ENCODE data around the gene ZNF320.
A peak's percentile ranks its signal among the peaks of the same experiment; 100 is the strongest.
"Not testable (repeated sequence)": the region's sequence is repeated elsewhere in the genome, so short reads cannot be mapped to it uniquely, and the experiment has no call there.

ZNF320 gene

GRCh38 chr19:52897138-52897935 is at the start of gene ZNF320:
Gene ZNF320, minus strand, starts transcription at chr19:52897635. Its CDS starts 7,380 bp downstream, at chr19:52890255.
- Mint-ChIP-seq H3K27ac (ENCODE audit: low read depth) (peak within 1 kb of the TSS; percentile 74), H3K27me3 (no peaks in the 10 kb centered on the region), H3K36me3 (ENCODE audit: insufficient read depth) (peaks cover 10% of the 10 kb centered on the region)

DNA sequence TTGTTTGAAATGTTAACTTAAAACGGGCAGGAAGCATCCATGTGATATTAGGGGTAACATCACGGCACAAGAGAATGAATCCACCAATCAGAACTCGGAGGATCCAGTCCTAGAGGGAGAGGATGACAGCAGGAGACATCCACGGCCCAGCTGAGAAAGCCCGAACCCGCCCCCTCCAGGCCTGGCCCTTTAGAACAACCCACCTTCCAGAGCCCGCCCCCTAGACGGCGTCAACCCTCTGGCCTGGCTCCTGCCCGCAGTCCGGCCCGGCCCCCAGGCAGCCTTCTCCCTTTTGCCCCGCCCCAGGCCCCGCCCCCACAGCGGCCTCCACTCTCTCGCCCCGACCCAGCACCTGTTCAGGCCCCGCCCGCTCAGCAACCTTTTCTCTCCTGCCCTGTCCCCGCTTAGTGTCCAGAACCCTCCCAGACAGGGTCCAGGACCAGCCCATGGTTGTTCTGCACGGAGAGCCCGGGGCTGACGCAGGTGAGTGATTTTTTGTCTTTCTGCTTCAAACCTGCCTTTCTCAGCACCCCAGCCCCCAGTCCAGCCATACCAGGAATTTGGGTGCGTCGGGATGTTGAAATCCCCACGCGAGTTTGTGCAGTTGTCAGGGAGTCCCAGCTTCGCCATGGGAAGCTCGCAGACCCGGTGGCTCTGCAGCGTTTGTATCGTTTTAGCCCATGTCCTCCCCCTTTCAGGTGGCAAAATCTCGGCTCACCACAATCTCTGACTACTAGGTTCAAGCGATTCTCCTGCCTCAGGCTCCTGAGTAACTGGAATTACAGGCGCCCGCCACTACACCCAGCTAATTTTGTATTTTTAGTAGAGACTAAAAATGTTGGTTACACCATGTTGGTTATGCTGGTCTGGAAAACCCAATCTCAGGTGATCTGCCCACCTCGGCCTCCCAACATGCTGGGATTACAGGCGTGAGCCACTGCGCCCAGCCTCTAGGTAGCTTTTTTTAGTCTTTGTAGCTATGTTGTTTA is 49.2 kb upstream of the ZNF320 start:
- H3K27ac Mint-ChIP-seq (ENCODE audit: low read depth), result no peak overlapping the region
- H3K36me3 Mint-ChIP-seq (ENCODE audit: insufficient read depth), result peaks cover 16% of the 10 kb centered on the region
- H3K9me3 Mint-ChIP-seq, result peaks cover 12% of the 10 kb centered on the region
- DNase-seq (ENCODE audit: low spot score in 2 of 2) (no peak), ATAC-seq (replicated peaks; ENCODE audit: extremely low read depth, poor library complexity, severe bottlenecking) (no peak)
- peaks cover 8% of the 10 kb centered on the region for H3K4me1 Mint-ChIP-seq
- no peaks in the 10 kb centered on the region for H3K27me3 Mint-ChIP-seq
- H3K4me3 Mint-ChIP-seq, result no peak overlapping the region

More at GRCh38 chr19:52897138-52897935, at the start of gene ZNF320:
- peak; percentile 81 to 83 for DNase-seq (ENCODE audit: low spot score in 2 of 2)
- Mint-ChIP-seq H3K9me3 (no peaks in the 10 kb centered on the region), H3K4me1 (peaks cover 16% of the 10 kb centered on the region), H3K4me3 (peak within 1 kb of the TSS; percentile 85)
- peak; percentile 100 for ATAC-seq (replicated peaks; ENCODE audit: extremely low read depth, poor library complexity, severe bottlenecking)

GRCh38 chr19:52945652-52946321 is 48.4 kb upstream of the ZNF320 start:
- ATAC-seq (replicated peaks; ENCODE audit: extremely low read depth, poor library complexity, severe bottlenecking), result no peak
- no peak overlapping the region for H3K4me3 Mint-ChIP-seq
- no peak overlapping the region for H3K27ac Mint-ChIP-seq (ENCODE audit: low read depth)
- no peaks in the 10 kb centered on the region for H3K27me3 Mint-ChIP-seq
- no peak for DNase-seq (ENCODE audit: low spot score in 2 of 2)
- H3K36me3 Mint-ChIP-seq (ENCODE audit: insufficient read depth), result peaks cover 11% of the 10 kb centered on the region
- peaks cover 14% of the 10 kb centered on the region for H3K4me1 Mint-ChIP-seq
- H3K9me3 Mint-ChIP-seq, result peaks cover 8% of the 10 kb centered on the region

DNA sequence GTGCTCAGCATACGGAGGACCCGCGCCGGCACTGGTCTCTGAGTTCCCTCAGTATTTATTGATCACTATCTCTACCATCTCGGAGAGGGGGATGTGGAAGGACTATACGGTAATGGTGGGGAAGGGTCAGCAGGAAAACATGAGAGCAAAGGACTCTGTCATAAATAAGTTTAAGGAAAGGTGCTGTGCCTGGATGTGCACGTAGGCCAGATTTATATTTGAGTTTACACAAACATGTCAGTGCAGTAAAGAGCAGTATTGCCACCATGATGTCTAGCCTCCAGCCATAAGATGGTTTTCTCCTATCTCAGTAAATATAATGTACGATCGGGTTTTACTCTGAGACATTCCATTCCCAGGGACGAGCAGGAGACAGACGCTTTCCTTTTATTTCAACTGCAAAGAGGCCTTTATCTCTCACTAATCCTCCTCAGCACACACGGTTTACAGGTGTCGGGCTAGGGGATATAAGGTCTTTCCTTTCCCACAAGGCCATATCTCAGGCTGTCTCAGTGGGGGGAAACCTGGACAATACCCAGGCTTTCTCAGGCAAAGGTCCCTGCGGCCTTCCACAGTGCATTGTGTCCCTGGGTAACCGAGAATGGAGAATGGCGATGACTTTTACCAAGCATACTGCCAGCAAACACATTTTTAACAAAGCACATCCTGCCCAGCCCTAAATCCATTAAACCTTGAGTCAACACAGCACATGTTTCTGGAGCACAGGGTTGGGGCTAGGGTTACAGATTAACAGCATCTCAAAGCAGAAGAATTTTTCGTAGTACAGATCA is 47.5 kb upstream of the ZNF320 start:
- DNase-seq (ENCODE audit: low spot score in 2 of 2); ATAC-seq (replicated peaks; ENCODE audit: extremely low read depth, poor library complexity, severe bottlenecking); H3K27ac Mint-ChIP-seq (ENCODE audit: low read depth); H3K4me3 Mint-ChIP-seq; H3K9me3 Mint-ChIP-seq; H3K36me3 Mint-ChIP-seq (ENCODE audit: insufficient read depth); H3K27me3 Mint-ChIP-seq: not testable (repeated sequence)
- peaks cover 14% of the 10 kb centered on the region for H3K4me1 Mint-ChIP-seq

DNA sequence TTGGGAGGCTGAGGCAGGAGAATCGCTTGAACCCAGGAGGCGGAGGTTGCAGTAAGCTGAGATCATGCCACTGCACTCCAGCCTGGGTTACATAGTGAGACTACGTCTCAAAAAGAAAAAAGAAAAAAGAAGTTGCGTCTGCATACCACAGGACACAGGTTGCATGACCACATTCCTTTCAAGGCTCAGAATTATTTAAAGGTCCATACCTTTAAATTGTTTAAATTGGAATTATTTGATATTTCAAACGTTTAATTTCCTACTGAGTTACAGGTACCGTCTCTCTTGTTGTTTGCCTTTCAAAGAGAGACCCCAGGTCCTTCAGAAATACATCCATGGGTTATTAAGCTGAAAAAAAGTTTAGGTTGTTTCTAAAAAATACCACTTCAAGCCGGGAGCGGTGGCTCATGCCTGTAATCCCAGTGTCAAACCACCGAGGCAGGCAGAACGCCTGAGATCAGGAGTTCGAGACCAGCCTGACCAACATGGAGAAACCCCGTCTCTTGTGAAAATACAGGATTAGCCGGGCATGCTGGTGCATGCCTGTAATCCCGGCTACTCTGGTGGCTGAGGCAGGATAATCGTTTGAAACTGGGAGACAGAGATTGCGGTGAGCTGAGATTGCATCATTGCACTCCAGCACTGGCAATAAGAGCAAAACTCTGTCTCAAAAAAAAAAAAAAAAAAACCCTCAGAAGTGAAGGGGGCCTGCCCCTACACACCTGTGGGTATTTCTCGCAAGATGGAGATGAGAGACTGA is 46.6 kb upstream of the ZNF320 start:
- Mint-ChIP-seq H3K27me3 (no peaks in the 10 kb centered on the region), H3K4me3 (no peak overlapping the region), H3K9me3 (no peaks in the 10 kb centered on the region), H3K27ac (ENCODE audit: low read depth) (no peak overlapping the region), H3K4me1 (peaks cover 18% of the 10 kb centered on the region), H3K36me3 (ENCODE audit: insufficient read depth) (peaks cover 9% of the 10 kb centered on the region)
- no peak for ATAC-seq (replicated peaks; ENCODE audit: extremely low read depth, poor library complexity, severe bottlenecking)
- no peak for DNase-seq (ENCODE audit: low spot score in 2 of 2)

GRCh38 chr19:52943134-52943883 is 45.9 kb upstream of the ZNF320 start:
- Mint-ChIP-seq H3K36me3 (ENCODE audit: insufficient read depth) (peaks cover 9% of the 10 kb centered on the region), H3K4me1 (peaks cover 25% of the 10 kb centered on the region), H3K27me3 (no peaks in the 10 kb centered on the region), H3K4me3 (peak overlapping the region; percentile 93), H3K9me3 (no peaks in the 10 kb centered on the region), H3K27ac (ENCODE audit: low read depth) (peak overlapping the region; percentile 90)
- DNase-seq (ENCODE audit: low spot score in 2 of 2) (no peak), ATAC-seq (replicated peaks; ENCODE audit: extremely low read depth, poor library complexity, severe bottlenecking) (no peak)

DNA sequence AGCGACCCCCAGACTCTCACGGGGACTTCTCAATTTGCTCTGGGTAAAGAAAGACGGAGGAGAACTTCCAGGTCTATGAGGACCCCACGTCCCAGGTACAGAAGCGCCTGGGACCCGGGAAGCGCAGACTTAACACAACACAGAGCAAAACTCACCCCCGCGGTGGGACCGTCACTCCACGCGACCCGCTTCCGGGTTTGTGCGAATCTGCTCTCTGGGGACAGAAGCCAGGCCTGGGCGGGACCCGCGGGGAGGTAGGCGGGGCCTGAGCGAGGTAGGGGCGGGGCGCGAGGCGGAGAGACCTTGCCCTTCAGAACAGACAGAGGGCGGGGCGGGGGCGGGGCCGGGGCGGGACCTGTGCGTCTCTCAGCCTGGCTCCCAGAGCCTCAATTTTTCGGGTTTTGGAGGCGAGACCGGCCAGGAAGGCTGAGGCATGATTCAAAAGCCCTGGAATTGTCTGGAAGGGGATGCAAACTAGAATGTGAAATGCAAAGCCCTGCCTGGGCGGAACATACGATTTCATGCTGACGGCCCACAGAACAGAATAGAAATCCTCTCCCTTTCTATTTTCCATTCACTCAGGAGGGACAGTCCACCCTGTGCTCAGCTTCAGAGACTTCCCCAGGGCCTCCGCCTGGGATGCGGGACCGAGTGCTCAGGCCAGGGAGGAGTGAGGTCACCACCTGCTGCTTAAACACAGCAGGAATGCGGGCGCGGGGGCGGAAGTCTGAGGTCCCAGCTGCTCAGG is 45.1 kb upstream of the ZNF320 start:
- no peaks in the 10 kb centered on the region for H3K27me3 Mint-ChIP-seq
- peaks cover 25% of the 10 kb centered on the region for H3K4me1 Mint-ChIP-seq
- no peaks in the 10 kb centered on the region for H3K9me3 Mint-ChIP-seq
- DNase-seq (ENCODE audit: low spot score in 2 of 2) (peak; percentile 97 to 99), ATAC-seq (replicated peaks; ENCODE audit: extremely low read depth, poor library complexity, severe bottlenecking) (peak; percentile 98)
- peak overlapping the region; percentile 90 for H3K27ac Mint-ChIP-seq (ENCODE audit: low read depth)
- H3K36me3 Mint-ChIP-seq (ENCODE audit: insufficient read depth), result peaks cover 9% of the 10 kb centered on the region
- H3K4me3 Mint-ChIP-seq, result peak overlapping the region; percentile 93

GRCh38 chr19:52941941-52942385 is 44.5 kb upstream of the ZNF320 start:
- DNase-seq (ENCODE audit: low spot score in 2 of 2) (no peak), ATAC-seq (replicated peaks; ENCODE audit: extremely low read depth, poor library complexity, severe bottlenecking) (peak; percentile 37)
- H3K9me3 Mint-ChIP-seq, result no peaks in the 10 kb centered on the region
- H3K4me1 Mint-ChIP-seq, result peaks cover 25% of the 10 kb centered on the region
- H3K27ac Mint-ChIP-seq (ENCODE audit: low read depth), result peak overlapping the region; percentile 90
- peak overlapping the region; percentile 93 for H3K4me3 Mint-ChIP-seq
- H3K36me3 Mint-ChIP-seq (ENCODE audit: insufficient read depth), result peaks cover 9% of the 10 kb centered on the region
- no peaks in the 10 kb centered on the region for H3K27me3 Mint-ChIP-seq

- Mint-ChIP-seq H3K4me3 (peak overlapping the region; percentile 93), H3K4me1 (peaks cover 29% of the 10 kb centered on the region)
Measured at GRCh38 chr19:52941523-52941922, 44.1 kb upstream of the ZNF320 start.

DNA sequence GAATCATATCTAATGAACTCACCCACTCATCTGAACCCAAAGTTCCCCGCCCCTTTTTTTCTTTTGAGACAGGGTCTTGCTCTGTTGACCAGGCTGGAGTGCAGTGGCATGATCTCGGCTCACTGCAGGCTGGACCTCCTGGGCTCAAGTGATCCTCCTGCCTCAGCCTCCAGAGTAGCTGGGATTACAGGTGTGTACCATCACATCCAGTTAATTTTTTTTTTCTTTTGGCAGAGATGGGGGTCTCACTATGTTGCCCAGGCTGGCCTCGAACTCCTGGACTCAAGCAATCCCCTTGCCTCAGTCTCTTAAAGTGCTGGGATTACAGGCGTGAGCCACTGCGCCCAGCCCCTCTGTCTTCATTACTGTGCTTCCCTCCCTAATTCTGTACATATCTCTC is 43.5 kb upstream of the ZNF320 start:
- Mint-ChIP-seq H3K27ac (ENCODE audit: low read depth) (peak overlapping the region; percentile 90), H3K4me1 (peaks cover 32% of the 10 kb centered on the region), H3K4me3 (peak overlapping the region; percentile 93)
- H3K36me3 Mint-ChIP-seq (ENCODE audit: insufficient read depth); DNase-seq (ENCODE audit: low spot score in 2 of 2); ATAC-seq (replicated peaks; ENCODE audit: extremely low read depth, poor library complexity, severe bottlenecking); H3K27me3 Mint-ChIP-seq; H3K9me3 Mint-ChIP-seq: not testable (repeated sequence)

More at GRCh38 chr19:52941523-52941922, 44.1 kb upstream of the ZNF320 start:
- not testable (repeated sequence) for H3K36me3 Mint-ChIP-seq (ENCODE audit: insufficient read depth); H3K9me3 Mint-ChIP-seq; ATAC-seq (replicated peaks; ENCODE audit: extremely low read depth, poor library complexity, severe bottlenecking); H3K27me3 Mint-ChIP-seq; DNase-seq (ENCODE audit: low spot score in 2 of 2)
- H3K27ac Mint-ChIP-seq (ENCODE audit: low read depth), result peak overlapping the region; percentile 90

Data from central memory CD8-positive, alpha-beta T cell (primary cell).